Smooth muscle cell (in vitro differentiated cells): ENCODE results near the gene UCP2. TPM values are rescaled to one million over a fixed set of nuclear protein-coding genes. Genes with fewer than 3 reads are reported as not detected.

Experiments
- DNase-seq: peaks from one replicate; lab custom pipeline; 2025; ENCODE audit not compliant: unreplicated experiment; lab: John Stamatoyannopoulos, UW
- H2AFZ ChIP-seq: fragments of 200-600 bp; sonication (generic); 2 replicates; pipeline ENCODE4 v1.6.0; 2016; ENCODE audit warnings: antibody characterized with exemption, low read depth, mild to moderate bottlenecking
- H3F3A ChIP-seq: fragments of 200-600 bp; sonication (generic); 2 replicates; pipeline ENCODE4 v1.6.0; 2017; ENCODE audit warnings: antibody characterized with exemption, low read depth
- H3K27ac ChIP-seq: fragments of 200-600 bp; sonication (generic); 2 replicates; pipeline ENCODE4 v1.5.1; 2016; ENCODE audit warnings: low read depth, mild to moderate bottlenecking
- H3K27me3 ChIP-seq: fragments of 200-600 bp; sonication (generic); 2 replicates; pipeline ENCODE4 v1.6.1; 2016; ENCODE audit warnings: low read depth, mild to moderate bottlenecking
- H3K36me3 ChIP-seq: fragments of 200-600 bp; sonication (generic); 2 replicates; pipeline ENCODE4 v1.5.1; 2016; ENCODE audit warnings: low read depth
- H3K4me1 ChIP-seq: fragments of 200-600 bp; sonication (generic); 2 replicates; pipeline ENCODE4 v1.5.1; 2016; ENCODE audit warnings: low read depth
- H3K4me2 ChIP-seq: fragments of 200-600 bp; sonication (generic); 2 replicates; pipeline ENCODE4 v1.6.0; 2016; ENCODE audit warnings: mild to moderate bottlenecking
- H3K4me3 ChIP-seq: fragments of 200-600 bp; sonication (generic); 2 replicates; pipeline ENCODE4 v1.5.1; 2016; ENCODE audit warnings: mild to moderate bottlenecking
- H3K79me2 ChIP-seq: fragments of 200-600 bp; sonication (generic); 2 replicates; pipeline ENCODE4 v1.6.0; 2016; ENCODE audit warnings: low read depth, mild to moderate bottlenecking
- H3K9ac ChIP-seq: fragments of 200-600 bp; sonication (generic); 2 replicates; pipeline ENCODE4 v1.6.0; 2016; ENCODE audit warnings: low read depth
- H3K9me3 ChIP-seq: fragments of 200-600 bp; sonication (generic); replicated peaks from 2 replicates; pipeline ENCODE4 v1.5.1; 2016; ENCODE audit warnings: low read depth
- H4K20me1 ChIP-seq: fragments of 200-600 bp; sonication (generic); 2 replicates; pipeline ENCODE4 v1.6.0; 2016; ENCODE audit warnings: low read depth
- CTCF ChIP-seq: fragments of 200-600 bp; sonication (generic); IDR thresholded peaks from 2 replicates; pipeline ENCODE4 v1.5.1; 2017; ENCODE audit warnings: borderline replicate concordance, mild to moderate bottlenecking, antibody characterized with exemption; ENCODE audit not compliant: insufficient read depth, poor library complexity, severe bottlenecking
- WGBS: methylation state at CpG from one replicate; pipeline ENCODE4 v1.1.7; 2016; ENCODE audit warnings: low lambda C conversion rate; 5-methylcytosine and 5-hydroxymethylcytosine counted together
- polyA plus RNA-seq: library from polyadenylated mRNA; unstranded; fragments of >200 nt; fragmentation: Nextera tagmentation; extraction: Ambion mirVana; gene quantifications from 2 replicates; pipeline ENCODE4 v1.2.1, GENCODE V29; 2016
- total RNA-seq: library from RNA; depleted of rRNA; stranded (reverse); fragments of >200 nt; gene quantifications from 2 replicates; pipeline ENCODE4 v1.2.3, GENCODE V29; 2014

UCP2 gene
- total and polyA plus RNA-seq, 2 experiments from 2014 or later = 0.67 to 8.2 TPM

GRCh38 chr11:74009675-74010305, 27.1 kb upstream of the UCP2 start:
- H3K4me2 ChIP-seq = no peak overlapping the region
- TF ChIP-seq CTCF = no peak
- H3K4me3 ChIP-seq = no peak overlapping the region
- no peaks in the 10 kb centered on the region for H3K36me3 ChIP-seq
- H3K9me3 ChIP-seq = no peaks in the 10 kb centered on the region
- H3K27ac ChIP-seq = no peak overlapping the region
- H3K9ac ChIP-seq = no peak overlapping the region
- H3K4me1 ChIP-seq = no peaks in the 10 kb centered on the region
- DNase-seq = no peak
- H4K20me1 ChIP-seq = no peaks in the 10 kb centered on the region
- no peaks in the 10 kb centered on the region for H3K27me3 ChIP-seq
- no peaks in the 10 kb centered on the region for H3F3A ChIP-seq
- no peaks in the 10 kb centered on the region for H3K79me2 ChIP-seq
- H2AFZ ChIP-seq = no peak overlapping the region
- WGBS = 63% methylated on average over 5 of the region's 5 CpGs

GRCh38 chr11:74009230-74009547, 26.5 kb upstream of the UCP2 start:
- Histone ChIP-seq H3K4me2 (no peak overlapping the region), H4K20me1 (no peaks in the 10 kb centered on the region), H3K27me3 (no peaks in the 10 kb centered on the region), H3K4me3 (no peak overlapping the region), H3K27ac (no peak overlapping the region), H3K9ac (no peak overlapping the region), H3K79me2 (no peaks in the 10 kb centered on the region), H2AFZ (no peak overlapping the region), H3F3A (no peaks in the 10 kb centered on the region), H3K36me3 (no peaks in the 10 kb centered on the region), H3K9me3 (no peaks in the 10 kb centered on the region), H3K4me1 (no peaks in the 10 kb centered on the region)
- 93% methylated on average over 3 of the region's 3 CpGs for WGBS
- no peak for DNase-seq
- no peak for TF ChIP-seq CTCF

- TF ChIP-seq CTCF = no peak
- Histone ChIP-seq H3K27me3 (no peaks in the 10 kb centered on the region), H2AFZ (no peak within 1 kb of the TSS), H4K20me1 (no peaks in the 10 kb centered on the region), H3K4me1 (no peaks in the 10 kb centered on the region), H3K36me3 (no peaks in the 10 kb centered on the region), H3K27ac (no peak within 1 kb of the TSS), H3K4me2 (peak within 1 kb of the TSS; percentile 74), H3K79me2 (no peaks in the 10 kb centered on the region), H3K4me3 (no peak within 1 kb of the TSS), H3F3A (no peaks in the 10 kb centered on the region), H3K9me3 (no peaks in the 10 kb centered on the region), H3K9ac (no peak within 1 kb of the TSS)
- no peak for DNase-seq
- WGBS = 60% methylated on average over 9 of the region's 9 CpGs
These were observed 26.0 kb upstream of the UCP2 start, which contains the start of gene UCP3 for GRCh38 chr11:74008373-74009229. Gene UCP3, minus strand, starts transcription at chr11:74009085. Its CDS starts 2,043 bp downstream, at chr11:74007042.
